Type B pancreatic cell (in vitro differentiated cells): Measurements from ENCODE around the gene IER3. TPM values are rescaled to one million over a fixed set of nuclear protein-coding genes. Genes with fewer than 3 reads are reported as not detected.
A peak's percentile ranks its signal among the peaks of the same experiment; 100 is the strongest.

ENCODE experiments used
- DNase-seq: peaks from one replicate; pipeline ENCODE4 v3.0.0; 2021; ENCODE audit warnings: mixed read lengths; ENCODE audit not compliant: unreplicated experiment; ENCODE audit errors: extremely low spot score
- H3K27ac Mint-ChIP-seq: 2 replicates; pipeline ENCODE4 v1.8.0; 2021; ENCODE audit warnings: mild to moderate bottlenecking, mixed read lengths
- H3K27me3 Mint-ChIP-seq: 2 replicates; pipeline ENCODE4 v1.8.0; 2021; ENCODE audit warnings: mixed read lengths
- H3K36me3 Mint-ChIP-seq: 2 replicates; pipeline ENCODE4 v1.8.0; 2021; ENCODE audit warnings: mixed read lengths
- H3K4me1 Mint-ChIP-seq: one replicate; pipeline ENCODE4 v1.8.0; 2021; ENCODE audit warnings: mixed read lengths; ENCODE audit not compliant: unreplicated experiment
- H3K4me3 Mint-ChIP-seq: 2 replicates; pipeline ENCODE4 v1.8.0; 2021; ENCODE audit warnings: mild to moderate bottlenecking, mixed read lengths
- H3K9me3 Mint-ChIP-seq: 2 replicates; pipeline ENCODE4 v1.8.0; 2021; ENCODE audit warnings: mixed read lengths
- total RNA-seq: library from RNA; stranded (reverse); gene quantifications from 2 replicates; pipeline ENCODE4 v1.2.1, GENCODE V29; 2021; ENCODE audit warnings: low replicate concordance
- TF ChIP-seq, protein P1 (sequence below): fragments of 200-600 bp; sonication (generic); conservative IDR thresholded peaks from 2 replicates; pipeline ENCODE4 v1.5.0; 2021; ENCODE audit warnings: antibody characterized with exemption, mild to moderate bottlenecking

Gene IER3
- total RNA-seq, 1 donor from 2014 or later = 24.3 TPM

DNA sequence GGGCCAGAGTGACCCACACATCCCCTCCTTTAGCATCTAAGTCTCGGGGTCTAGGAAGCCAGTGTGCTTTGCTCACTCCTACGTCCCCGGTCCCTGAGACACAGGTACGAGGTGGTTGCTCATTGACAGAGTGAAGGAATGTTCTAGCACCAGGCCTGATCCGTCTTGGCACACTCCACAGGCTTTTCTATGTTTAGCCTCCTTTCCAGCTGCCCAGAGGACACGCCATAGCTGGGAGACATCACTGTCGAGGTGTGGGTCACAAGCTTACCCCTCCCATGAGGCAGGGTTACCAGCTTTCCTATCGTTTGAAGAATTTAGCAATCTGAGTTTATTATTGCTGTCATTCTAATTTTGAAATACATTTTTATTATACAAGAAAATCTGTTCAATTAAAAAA is 30.4 kb upstream of the IER3 start:
- H3K4me3 Mint-ChIP-seq = no peak overlapping the region
- no peaks in the 10 kb centered on the region for H3K9me3 Mint-ChIP-seq
- no peak for DNase-seq
- no peaks in the 10 kb centered on the region for H3K27me3 Mint-ChIP-seq
- no peaks in the 10 kb centered on the region for H3K36me3 Mint-ChIP-seq
- peaks cover 40% of the 10 kb centered on the region for H3K4me1 Mint-ChIP-seq
- TF ChIP-seq, protein P1, sequence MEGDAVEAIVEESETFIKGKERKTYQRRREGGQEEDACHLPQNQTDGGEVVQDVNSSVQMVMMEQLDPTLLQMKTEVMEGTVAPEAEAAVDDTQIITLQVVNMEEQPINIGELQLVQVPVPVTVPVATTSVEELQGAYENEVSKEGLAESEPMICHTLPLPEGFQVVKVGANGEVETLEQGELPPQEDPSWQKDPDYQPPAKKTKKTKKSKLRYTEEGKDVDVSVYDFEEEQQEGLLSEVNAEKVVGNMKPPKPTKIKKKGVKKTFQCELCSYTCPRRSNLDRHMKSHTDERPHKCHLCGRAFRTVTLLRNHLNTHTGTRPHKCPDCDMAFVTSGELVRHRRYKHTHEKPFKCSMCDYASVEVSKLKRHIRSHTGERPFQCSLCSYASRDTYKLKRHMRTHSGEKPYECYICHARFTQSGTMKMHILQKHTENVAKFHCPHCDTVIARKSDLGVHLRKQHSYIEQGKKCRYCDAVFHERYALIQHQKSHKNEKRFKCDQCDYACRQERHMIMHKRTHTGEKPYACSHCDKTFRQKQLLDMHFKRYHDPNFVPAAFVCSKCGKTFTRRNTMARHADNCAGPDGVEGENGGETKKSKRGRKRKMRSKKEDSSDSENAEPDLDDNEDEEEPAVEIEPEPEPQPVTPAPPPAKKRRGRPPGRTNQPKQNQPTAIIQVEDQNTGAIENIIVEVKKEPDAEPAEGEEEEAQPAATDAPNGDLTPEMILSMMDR = no peak
- no peak overlapping the region for H3K27ac Mint-ChIP-seq

DNA sequence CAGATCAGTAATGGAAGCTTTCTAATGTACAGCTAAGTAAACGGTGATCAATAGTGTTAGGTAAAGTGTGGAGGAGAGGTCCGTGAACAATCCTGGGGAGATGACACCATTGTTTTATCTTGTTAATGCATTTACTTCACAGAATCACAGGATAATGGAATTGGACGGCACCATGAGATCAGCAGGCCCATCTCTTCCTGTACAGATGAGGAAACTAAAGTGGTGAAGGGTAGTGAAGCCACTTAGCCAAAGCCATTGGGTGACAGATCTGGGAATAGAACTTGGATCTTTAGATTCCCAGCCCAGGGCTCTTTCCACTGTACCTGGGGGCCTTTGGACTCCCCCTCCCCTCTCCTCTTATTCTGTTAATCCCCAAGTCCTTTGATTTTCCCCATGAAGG is 26.2 kb upstream of the IER3 start:
- Mint-ChIP-seq H3K36me3 (no peaks in the 10 kb centered on the region), H3K4me1 (peaks cover 41% of the 10 kb centered on the region), H3K9me3 (no peaks in the 10 kb centered on the region), H3K27me3 (no peaks in the 10 kb centered on the region), H3K27ac (peak overlapping the region; percentile 25), H3K4me3 (no peak overlapping the region)
- no peak for DNase-seq
- TF ChIP-seq, protein P1 = no peak

DNA sequence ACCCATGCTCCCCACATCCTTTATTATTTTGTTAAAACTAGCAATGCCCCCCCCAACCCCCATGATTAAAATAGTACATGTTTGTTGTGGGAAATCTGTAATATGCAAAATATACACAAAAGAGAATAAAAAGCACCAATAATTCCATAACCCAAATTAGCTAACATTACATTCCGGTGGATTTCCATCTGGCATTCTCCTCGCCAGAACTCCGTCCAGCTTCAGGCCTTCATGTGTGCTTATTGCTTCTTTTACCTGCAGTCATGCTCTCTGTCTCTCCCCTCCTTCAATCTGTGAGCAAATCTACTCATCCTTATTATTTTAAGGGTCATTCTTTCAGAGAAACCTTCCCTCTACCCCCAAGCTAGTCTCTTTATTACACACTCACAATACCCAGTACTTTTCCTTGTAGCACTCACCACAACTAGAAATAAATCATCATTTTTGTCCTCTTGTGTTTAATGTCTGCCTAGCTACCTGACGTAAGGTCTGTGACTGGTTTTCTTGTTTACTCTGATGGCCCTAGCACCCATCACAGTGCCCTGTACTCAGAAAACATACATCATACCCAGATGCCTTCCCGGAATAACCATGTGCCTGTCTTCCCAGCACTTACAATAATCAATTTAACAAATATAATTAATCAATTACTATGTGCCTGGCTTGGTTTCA is 25.6 kb upstream of the IER3 start:
- Mint-ChIP-seq H3K36me3 (no peaks in the 10 kb centered on the region), H3K27me3 (no peaks in the 10 kb centered on the region), H3K27ac (peak overlapping the region; percentile 88), H3K9me3 (no peaks in the 10 kb centered on the region), H3K4me3 (peak overlapping the region; percentile 61), H3K4me1 (peaks cover 47% of the 10 kb centered on the region)
- DNase-seq = no peak
- TF ChIP-seq, protein P1 = no peak

DNA sequence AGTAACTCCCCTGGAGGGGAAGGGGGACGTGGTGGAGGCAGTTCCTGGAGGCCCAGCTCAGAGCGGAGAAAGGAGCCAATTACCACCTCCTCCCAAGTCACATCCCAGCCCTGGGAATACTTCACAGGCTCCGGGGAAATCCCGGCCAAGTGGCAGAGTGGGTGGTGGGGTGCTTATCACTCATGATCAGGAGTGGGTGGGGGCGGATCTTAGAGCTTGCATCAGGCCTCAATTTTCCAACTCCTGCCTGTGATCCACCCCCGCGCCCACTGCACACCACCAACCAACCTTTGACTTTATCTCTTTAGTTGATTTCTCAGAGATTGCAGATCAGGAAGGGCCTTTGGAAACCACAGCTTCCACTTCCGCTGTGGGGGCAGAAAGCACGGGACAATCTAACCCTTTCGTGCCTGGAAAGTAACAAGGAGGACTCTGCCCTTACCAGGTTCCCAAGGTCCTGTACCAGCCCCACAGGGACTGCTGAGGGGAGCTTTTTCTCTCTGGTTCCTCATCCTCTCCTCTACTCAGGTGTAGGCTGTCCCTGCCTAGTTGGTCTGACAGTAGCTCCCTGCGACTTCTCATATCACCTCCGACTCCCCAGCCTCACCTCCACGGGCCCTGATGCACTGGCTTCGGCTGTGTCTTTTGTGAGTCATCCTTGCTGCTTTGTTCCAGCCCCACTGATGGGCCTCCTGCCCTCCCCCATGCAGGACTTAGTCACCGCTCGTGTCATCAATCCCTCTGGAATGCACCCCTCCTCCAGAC is 24.9 kb upstream of the IER3 start:
- Mint-ChIP-seq H3K4me1 (peaks cover 54% of the 10 kb centered on the region), H3K36me3 (no peaks in the 10 kb centered on the region), H3K4me3 (peak overlapping the region; percentile 61), H3K27me3 (no peaks in the 10 kb centered on the region), H3K27ac (peak overlapping the region; percentile 88), H3K9me3 (peaks cover 3% of the 10 kb centered on the region)
- no peak for DNase-seq
- TF ChIP-seq, protein P1 = no peak

DNA sequence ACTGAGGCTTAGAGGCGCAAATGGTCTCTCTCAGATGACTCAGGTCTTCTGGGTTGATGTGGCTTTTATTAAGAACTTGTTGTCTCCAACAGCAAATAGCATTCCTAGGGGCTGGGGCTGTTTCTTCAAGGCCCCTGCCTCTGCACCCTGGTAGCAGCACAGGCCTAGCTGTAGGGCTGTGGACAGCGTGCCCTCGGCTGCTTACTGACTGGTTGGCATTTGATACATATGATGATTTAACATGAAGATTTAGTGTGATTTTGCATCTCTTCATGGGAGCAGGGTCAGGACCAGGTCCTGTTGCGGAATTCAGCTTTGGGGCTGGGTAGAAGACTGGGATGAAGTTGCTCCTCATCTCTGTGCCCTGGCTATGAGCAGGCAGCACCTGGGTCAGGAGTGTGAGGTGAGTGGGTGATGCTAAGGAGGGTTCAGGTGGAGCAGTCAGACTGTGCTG is 24.3 kb upstream of the IER3 start:
- TF ChIP-seq, protein P1 = no peak
- peaks cover 4% of the 10 kb centered on the region for H3K9me3 Mint-ChIP-seq
- H3K27ac Mint-ChIP-seq = peak overlapping the region; percentile 32
- peaks cover 54% of the 10 kb centered on the region for H3K4me1 Mint-ChIP-seq
- no peaks in the 10 kb centered on the region for H3K27me3 Mint-ChIP-seq
- H3K4me3 Mint-ChIP-seq = no peak overlapping the region
- H3K36me3 Mint-ChIP-seq = no peaks in the 10 kb centered on the region
- no peak for DNase-seq
